HG02981 (cell line): ENCODE measurements around the gene GPBP1L1.
"Not testable (repeated sequence)": the region's sequence is repeated elsewhere in the genome, so short reads cannot be mapped to it uniquely, and the experiment has no call there.

Source experiments
- ATAC-seq: cut with Tn5 transposase; IDR thresholded peaks from one replicate; pipeline ENCODE4 v1.9.1; 2021; ENCODE audit warnings: mild to moderate bottlenecking, moderate library complexity; ENCODE audit not compliant: unreplicated experiment

GPBP1L1 gene

DNA sequence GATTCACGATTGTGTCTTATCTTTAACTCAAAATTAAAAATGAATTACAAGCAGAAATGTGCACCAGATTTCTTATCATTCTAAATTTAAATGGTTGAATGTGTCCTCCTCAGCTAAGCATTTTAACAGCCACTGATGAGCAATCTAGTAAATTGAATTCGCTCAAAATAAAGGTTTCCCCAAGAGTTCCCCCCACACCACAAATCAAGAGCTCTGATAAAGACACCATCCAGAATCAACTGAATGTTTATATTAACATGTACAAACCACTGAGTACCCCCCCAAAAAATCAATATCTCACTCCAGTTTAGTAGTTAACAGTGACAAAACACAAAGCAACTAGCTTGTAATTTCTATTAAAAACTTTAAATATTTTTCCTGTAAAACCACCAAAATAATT lies 1.9 kb downstream of the GPBP1L1 start:
- no peak for ATAC-seq

GRCh38 chr1:45682942-45683341 lies 3.4 kb downstream of the GPBP1L1 start:
- no peak for ATAC-seq

DNA sequence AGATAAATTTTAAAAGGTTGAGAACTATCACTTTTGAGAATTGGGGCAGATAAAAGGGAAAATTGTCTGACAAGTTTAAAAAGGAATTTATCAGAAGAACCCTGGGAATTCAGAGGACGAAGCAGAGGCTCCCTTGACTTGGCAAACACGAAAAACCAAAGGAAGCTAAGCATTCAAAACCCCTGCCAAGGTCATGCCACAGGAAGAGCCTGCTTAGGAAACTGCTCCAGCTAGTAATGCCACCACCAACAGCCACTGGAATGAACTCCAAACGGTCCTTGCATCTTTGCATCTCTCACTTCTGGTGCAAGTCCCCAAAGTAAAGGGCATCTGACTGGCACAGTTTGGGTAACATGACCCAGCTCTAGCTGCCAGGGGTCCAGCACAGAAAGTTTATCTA lies 7.2 kb downstream of the GPBP1L1 start:
- ATAC-seq = no peak

DNA sequence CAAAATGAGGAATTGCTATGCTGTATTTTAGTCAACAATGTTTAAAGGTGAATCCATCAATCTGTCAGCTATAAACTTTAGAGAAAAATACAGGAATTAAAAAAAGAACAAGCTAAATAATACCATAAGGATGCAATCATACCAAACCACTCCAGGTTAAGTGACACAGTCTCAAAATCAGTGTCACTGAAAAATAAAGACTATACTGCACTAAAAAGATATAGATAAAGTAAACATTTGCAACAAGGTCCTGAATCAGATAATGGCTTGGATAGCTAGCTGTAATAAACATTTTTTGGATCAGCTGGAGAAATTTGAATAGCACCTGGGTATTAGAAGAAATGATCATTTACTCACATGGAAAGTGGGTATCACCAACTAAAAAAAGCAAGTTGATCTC lies 7.8 kb downstream of the GPBP1L1 start:
- no peak for ATAC-seq

GRCh38 chr1:45677751-45678245 lies 8.5 kb downstream of the GPBP1L1 start:
- no peak for ATAC-seq

DNA sequence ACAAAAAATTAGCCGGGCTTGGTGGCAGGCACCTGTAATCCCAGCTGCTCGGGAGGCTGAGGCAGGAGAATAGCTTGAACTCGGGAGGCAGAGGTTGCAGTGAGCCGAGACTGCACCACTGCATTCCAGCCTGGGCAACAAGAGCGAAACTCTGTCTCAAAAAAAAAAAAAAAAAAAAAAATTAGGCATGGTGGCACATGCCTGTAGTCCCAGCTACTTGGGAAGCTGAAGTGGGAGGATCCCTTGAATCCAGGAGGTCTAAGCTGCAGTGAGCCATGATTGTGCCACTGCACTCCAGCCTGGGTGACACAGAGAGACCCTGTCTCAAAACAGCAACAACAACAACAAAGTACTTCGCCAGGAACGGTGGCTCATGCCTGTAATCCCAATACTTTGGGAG lies 9.8 kb downstream of the GPBP1L1 start:
- not testable (repeated sequence) for ATAC-seq

- ATAC-seq = no peak
Measured at GRCh38 chr1:45674478-45674877, 11.9 kb downstream of the GPBP1L1 start.

DNA sequence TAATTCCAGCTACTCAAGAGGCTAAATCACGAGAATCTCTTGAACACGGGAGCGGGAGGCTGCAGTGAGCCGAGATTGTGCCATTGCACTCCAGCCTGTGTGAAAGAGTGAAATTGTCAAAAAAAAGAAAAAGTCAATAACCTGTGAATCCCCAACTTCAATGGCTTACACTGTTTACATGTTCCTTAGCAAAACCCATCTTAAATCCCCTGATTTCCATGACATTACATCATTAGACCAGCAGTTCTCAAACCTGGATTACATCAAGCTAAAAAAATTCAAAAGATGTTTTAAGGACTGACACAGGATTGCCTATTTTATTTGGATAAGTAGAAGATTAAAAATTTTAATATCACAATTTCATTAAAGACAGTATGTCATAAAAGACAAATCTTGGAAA lies 12.4 kb downstream of the GPBP1L1 start:
- ATAC-seq = no peak

DNA sequence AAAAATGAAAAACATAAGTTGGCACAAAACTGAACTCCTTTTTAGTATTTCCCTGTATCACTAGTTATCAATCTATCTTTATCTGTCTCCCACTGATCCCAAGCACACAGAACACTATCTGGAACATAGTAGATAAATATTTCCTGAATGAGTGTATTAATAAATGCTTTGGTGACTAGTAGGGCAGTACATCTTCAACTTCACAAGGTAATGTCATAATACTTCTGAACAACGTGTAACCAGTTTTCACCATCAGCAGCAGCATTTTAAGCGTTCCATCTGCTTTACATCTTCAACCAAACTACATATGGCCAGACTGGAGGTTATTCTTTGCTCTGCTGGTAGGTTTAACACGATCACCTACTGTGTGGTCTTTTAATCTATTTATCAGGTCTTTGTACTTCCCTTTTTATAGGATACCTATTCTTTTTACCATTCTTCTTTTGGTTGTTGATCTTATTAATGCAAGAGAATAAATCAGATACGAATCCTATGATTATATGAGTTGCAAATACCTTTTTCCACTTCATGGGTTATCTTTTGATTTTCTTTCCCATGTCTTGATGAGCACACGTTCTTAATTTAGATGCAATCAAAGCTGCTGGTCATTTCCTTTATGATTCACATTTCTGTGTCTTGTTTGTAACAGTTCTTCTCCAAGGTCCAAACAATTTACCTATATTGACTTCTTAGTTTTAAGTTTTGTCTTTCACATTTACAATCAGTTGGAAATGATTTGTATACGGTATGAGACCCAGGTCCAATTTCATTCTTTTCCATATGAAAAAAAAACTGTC lies 16.3 kb downstream of the GPBP1L1 start:
- no peak for ATAC-seq

DNA sequence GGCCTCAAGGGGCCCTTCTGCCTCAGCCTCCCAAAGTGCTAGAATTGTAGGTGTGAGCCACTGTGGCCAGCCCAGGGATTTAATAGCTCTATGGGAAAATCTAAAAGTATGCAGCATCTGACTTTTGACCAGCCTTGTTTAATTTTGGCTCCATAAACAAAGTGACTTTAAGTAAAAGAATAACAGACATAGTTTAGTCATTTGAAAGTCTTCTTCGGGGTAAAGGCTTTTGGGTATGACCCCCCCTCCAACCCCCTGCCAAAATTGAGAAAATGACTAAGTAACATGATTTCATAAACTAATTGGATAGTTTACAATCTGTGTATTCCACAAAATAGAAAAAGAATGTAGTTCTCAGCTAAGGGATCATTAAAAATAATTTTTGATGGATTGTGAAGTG lies 17.0 kb downstream of the GPBP1L1 start:
- no peak for ATAC-seq

GRCh38 chr1:45668526-45668925 lies 17.8 kb downstream of the GPBP1L1 start:
- ATAC-seq = no peak

DNA sequence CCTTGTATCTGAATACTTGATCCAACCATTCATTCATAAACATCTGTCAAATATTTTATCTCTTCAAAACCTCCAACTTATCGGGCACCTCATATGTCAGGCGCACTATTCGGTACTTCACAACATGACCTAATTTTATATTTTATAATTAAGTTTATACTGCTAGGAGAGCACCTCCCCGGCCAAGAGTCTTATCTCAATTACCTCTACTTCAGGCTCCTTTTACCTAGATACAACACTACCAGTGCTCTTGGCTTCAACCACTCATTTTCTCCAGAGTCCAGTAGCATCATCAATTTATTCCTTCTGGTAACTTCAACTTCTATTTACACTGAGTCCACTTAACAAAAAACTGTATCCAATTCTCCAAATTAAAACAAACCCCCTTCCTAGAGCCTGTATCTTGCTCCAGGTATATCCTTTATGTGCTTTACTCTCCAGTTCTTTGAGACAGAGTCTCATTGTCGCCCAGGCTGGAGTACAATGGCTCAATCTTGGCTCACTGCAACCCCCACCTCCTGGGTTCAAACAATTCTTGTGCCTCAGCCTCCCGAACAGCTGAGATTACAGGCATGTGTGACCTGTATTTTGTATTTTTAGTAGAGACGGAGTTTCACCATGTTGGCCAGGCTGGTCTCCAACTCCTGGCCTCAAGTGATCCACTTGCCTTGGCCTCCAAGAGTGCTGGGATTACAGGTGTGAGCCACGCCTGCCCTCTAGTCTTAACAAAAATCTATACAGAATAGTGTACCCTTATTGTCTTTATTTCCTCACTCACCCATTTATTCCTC lies 18.8 kb downstream of the GPBP1L1 start:
- ATAC-seq = no peak

DNA sequence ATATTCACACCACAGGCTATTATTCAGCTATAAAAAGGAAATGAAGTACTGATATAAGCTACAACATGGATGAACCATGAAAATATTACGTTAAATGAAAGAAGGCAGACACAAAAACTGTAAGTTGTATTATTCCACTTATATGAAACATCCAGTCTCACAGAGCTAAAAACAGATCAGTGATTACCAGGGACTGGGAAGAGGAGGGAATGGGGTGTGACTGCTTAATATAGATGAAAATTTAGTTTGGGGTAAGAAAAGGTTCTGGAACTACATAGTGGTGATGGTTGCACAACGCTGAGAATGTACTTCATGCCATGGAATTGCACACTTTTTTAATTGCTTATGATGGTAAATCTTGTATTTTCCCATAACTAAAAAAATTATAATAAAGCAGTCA lies 19.5 kb downstream of the GPBP1L1 start:
- no peak for ATAC-seq

DNA sequence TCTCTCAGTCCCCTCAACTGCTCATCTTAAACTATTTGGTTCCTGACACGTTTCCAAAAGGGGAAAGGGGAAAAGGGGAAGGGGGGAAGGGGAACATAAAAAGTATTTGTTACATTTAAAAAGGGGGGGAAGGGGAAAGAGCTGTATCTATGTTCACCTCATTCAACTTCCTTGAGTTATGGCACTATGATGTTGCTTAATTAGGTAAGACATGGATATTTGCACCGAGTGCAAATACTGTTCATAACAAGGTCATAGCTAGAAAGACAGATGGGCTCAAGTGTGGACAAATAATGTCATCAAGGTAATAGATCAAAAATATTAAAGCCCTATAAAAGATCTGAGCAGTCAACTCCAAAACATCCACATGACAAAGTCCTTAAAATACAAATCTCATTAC lies 26.0 kb downstream of the GPBP1L1 start:
- ATAC-seq = no peak

- ATAC-seq = no peak
Measured at GRCh38 chr1:45659222-45659621, 27.1 kb downstream of the GPBP1L1 start.

- ATAC-seq = no peak
Measured at GRCh38 chr1:45658171-45658570, 28.2 kb downstream of the GPBP1L1 start.

GRCh38 chr1:45656573-45657226 lies 29.6 kb downstream of the GPBP1L1 start:
- no peak for ATAC-seq

DNA sequence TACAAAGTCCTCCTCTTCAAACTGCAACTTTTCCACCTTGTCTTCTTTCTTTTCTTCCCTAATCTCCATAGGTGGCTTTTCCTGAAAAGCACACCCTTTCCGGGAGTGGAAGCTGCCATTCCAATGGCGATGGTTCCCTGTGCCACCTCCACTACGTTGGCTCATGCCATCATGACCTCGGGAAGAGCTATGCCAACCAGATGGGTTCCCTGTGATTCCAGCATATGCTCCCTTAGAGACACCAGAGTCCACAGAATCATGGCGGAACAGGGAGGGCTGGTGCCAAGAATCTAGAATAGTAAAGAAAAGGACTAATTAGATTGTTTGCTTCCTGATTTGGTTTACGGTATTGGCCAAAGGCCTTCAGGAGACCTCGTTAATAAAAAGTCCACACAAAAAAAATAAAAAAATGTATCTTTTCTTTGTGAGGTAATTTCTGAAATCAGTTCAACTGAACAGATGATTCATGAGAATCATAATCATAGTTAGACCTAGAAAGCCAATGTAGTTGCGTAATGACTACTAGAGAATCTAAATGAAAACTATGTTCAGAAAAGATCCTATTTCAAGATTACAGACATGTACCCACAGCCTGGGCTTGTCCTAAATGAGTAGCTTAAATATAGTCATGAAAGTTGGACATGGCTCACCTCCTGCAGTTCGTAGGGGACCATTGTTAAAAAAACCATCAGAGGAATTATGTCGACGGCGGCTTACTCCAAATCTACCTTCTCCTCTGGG lies 31.6 kb downstream of the GPBP1L1 start:
- ATAC-seq = no peak

DNA sequence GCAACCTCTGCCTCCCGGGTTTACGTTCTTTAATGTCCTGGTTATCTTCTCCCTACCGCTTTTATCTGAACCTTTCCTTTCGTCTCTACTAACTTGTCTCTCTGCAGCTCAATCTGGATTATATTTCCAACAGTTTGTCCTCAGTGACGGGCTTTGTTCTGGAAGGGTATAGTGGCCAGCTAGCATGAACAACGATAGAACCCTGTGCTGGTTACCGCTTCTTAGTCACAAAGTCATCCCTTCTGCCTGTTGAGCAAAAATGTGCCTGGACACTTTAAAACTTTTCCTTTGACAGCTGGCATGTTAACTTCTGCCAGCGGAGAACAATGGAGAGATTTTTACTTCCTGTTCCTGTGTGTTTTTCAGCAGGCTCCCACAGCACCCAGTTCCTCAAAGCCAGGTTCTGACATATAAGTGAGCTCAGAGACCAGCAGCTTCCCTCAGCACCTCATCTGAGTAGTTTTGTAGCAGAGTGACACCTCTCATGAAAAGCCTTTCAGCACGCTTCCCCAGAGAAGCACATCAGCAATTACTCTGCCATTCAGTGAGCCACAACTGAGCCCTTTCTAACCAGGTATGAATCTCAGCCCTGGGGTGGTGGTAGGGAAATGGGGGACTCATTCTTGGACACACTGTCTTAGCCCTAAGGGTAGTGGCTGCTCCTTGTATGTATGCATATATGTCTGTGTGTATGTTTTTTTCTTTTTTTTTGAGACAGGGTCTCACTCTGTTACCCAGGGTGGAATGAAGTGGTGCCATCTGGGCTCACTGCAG lies 38.9 kb downstream of the GPBP1L1 start:
- ATAC-seq = no peak

DNA sequence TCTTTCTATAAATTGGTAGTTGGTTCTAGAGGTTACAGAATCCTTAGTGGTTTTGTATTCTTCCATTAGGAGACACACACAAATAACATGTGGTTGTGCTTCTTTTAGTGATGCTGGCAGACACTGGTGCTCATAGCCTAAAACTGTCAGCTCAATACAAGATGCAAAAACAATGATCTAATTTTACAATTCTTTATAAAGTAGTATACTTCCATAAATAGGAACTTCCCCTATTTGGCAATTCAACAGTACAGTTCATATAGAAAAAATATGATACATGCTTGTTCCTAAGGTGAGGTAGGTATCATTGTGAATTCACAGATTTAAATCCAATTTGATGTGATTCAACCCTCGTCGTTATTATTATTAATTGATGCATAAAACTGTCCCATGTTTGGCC lies 41.7 kb downstream of the GPBP1L1 start:
- no peak for ATAC-seq
